ENCODE results near the gene VTN.

The VTN gene

DNA sequence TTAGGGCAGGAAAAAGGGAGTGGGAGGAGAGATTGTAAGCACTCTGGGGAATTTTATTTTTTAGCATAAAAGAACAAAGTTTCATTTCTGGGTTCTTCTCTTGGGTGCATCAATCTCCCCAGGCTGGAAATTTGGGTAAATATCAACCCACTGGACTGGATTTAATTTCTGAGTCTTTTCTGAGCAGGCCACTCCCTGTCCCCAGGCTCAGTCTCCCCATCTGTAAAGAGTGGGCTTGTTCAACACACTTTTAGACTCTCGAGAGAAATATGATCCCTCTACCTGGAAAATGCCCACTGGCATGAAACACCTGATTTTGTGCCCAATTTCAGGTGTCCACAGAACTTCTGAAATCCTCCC, 617 bp upstream of the VTN start:
- Histone ChIP-seq H3K4me2 (ENCODE audit: insufficient read depth, low read length) (no peak overlapping the region), H3K27ac (ENCODE audit: low read length) (no peak overlapping the region), H3K27me3 (ENCODE audit: insufficient read depth, low read length, poor library complexity) (no peaks in the 10 kb centered on the region), H4K20me1 (ENCODE audit: insufficient read depth, low read length) (peaks cover 11% of the 10 kb centered on the region), H3K4me3 (ENCODE audit: low read depth in 1 of 2, low read length in 2 of 2) (no peak overlapping the region), H3K36me3 (ENCODE audit: insufficient read depth, low read length) (no peaks in the 10 kb centered on the region), H3K9me3 (ENCODE audit: insufficient read depth, low read length, severe bottlenecking) (no peaks in the 10 kb centered on the region), H3K4me1 (ENCODE audit: insufficient read depth, low read length) (peaks cover 4% of the 10 kb centered on the region; the same call in 1 of the 2 replicates), H2AFZ (ENCODE audit: low read depth, low read length) (no peak overlapping the region), H3K9ac (ENCODE audit: low read depth, low read length) (no peak overlapping the region), H3K79me2 (ENCODE audit: insufficient read depth, low read length) (no peaks in the 10 kb centered on the region)
- TF ChIP-seq, protein P1, sequence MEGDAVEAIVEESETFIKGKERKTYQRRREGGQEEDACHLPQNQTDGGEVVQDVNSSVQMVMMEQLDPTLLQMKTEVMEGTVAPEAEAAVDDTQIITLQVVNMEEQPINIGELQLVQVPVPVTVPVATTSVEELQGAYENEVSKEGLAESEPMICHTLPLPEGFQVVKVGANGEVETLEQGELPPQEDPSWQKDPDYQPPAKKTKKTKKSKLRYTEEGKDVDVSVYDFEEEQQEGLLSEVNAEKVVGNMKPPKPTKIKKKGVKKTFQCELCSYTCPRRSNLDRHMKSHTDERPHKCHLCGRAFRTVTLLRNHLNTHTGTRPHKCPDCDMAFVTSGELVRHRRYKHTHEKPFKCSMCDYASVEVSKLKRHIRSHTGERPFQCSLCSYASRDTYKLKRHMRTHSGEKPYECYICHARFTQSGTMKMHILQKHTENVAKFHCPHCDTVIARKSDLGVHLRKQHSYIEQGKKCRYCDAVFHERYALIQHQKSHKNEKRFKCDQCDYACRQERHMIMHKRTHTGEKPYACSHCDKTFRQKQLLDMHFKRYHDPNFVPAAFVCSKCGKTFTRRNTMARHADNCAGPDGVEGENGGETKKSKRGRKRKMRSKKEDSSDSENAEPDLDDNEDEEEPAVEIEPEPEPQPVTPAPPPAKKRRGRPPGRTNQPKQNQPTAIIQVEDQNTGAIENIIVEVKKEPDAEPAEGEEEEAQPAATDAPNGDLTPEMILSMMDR (IDR thresholded peaks at IDR 0.05; ENCODE audit: borderline replicate concordance, extremely low read depth, low read length, poor library complexity, severe bottlenecking): no peak
- TF ChIP-seq EZH2 (IDR thresholded peaks at IDR 0.05; ENCODE audit: borderline replicate concordance, low read depth, low read length, severe bottlenecking): no peak
- ATAC-seq (ENCODE audit: insufficient read depth, low read depth) (no peak), DNase-seq (no peak)

DNA sequence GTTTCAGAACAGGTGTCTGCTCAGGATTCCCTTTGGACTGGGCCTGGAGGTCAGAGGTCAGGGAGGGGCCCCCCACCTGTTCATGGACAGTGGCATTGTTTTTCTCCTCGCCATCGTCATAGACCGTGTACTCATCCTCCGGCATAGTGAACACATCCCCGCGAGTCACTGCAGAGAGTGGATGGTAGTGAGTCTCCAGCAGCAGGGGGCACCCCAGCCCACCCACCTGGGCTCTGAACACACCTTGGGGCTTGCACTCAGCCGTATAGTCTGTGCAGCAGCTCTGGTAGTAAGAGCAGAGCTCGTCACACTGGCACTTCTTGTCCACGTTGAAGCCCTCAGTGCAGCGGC, 448 bp downstream of the VTN start:
- Histone ChIP-seq H3K9me3 (ENCODE audit: insufficient read depth, low read length, severe bottlenecking) (no peaks in the 10 kb centered on the region), H3K27ac (ENCODE audit: low read length) (no peak overlapping the region), H2AFZ (ENCODE audit: low read depth, low read length) (no peak overlapping the region), H3K4me1 (ENCODE audit: insufficient read depth, low read length) (peaks cover 4% of the 10 kb centered on the region; the same call in 1 of the 2 replicates), H4K20me1 (ENCODE audit: insufficient read depth, low read length) (peaks cover 16% of the 10 kb centered on the region), H3K9ac (ENCODE audit: low read depth, low read length) (no peak overlapping the region), H3K4me3 (ENCODE audit: low read depth in 1 of 2, low read length in 2 of 2) (no peak overlapping the region), H3K79me2 (ENCODE audit: insufficient read depth, low read length) (no peaks in the 10 kb centered on the region), H3K27me3 (ENCODE audit: insufficient read depth, low read length, poor library complexity) (no peaks in the 10 kb centered on the region), H3K36me3 (ENCODE audit: insufficient read depth, low read length) (peaks cover under 1% of the 10 kb centered on the region; the same call in 1 of the 2 replicates), H3K4me2 (ENCODE audit: insufficient read depth, low read length) (no peak overlapping the region)
- TF ChIP-seq, protein P1 (IDR thresholded peaks at IDR 0.05; ENCODE audit: borderline replicate concordance, extremely low read depth, low read length, poor library complexity, severe bottlenecking): peak; percentile 14
- no peak for TF ChIP-seq EZH2 (IDR thresholded peaks at IDR 0.05; ENCODE audit: borderline replicate concordance, low read depth, low read length, severe bottlenecking)
- ATAC-seq (ENCODE audit: insufficient read depth, low read depth) (no peak), DNase-seq (no peak)

DNA sequence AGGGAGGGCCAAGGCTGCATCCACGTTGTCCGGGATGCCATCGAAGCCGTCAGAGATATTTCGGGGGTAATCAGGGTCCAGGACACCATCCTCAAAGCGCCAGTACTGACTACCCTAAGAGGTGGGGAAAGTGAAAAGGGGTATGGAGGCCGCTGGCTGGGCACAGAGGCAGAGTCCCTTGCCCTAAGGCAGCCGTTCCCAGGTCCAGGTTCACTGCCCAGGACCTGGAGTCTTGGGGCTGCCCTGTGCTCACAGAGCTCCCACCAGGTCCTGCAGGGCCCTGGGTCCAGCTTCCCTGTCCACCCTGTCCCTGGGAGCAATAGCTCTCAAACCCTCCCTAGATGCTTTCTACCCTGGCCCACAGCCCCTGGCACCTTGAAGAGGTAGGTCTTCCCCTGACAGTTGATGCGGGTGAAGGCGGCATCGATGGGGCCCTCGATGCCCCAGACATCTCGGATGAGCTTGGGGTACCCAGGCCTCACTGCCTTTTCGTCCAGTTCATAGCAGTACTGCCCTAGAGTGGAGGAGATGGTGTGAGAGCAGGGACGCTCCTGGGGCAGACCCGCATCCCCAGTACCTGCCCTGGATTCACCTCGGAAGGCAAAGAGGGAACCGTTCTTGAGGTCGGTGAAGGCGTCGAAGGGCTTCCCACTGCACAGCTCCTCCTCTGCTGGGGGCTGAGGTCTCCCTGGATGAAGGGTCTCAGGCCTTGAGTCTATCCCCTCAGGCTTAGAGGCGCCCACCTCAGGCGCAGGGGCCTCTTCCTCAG, 1.0 kb downstream of the VTN start:
- DNase-seq (no peak), ATAC-seq (ENCODE audit: insufficient read depth, low read depth) (no peak)
- Histone ChIP-seq H3K4me2 (ENCODE audit: insufficient read depth, low read length) (no peak overlapping the region), H3K9me3 (ENCODE audit: insufficient read depth, low read length, severe bottlenecking) (no peaks in the 10 kb centered on the region), H3K9ac (ENCODE audit: low read depth, low read length) (no peak overlapping the region), H3K4me1 (ENCODE audit: insufficient read depth, low read length) (peaks cover 4% of the 10 kb centered on the region; the same call in 1 of the 2 replicates), H2AFZ (ENCODE audit: low read depth, low read length) (no peak overlapping the region), H4K20me1 (ENCODE audit: insufficient read depth, low read length) (peaks cover 14% of the 10 kb centered on the region), H3K27me3 (ENCODE audit: insufficient read depth, low read length, poor library complexity) (no peaks in the 10 kb centered on the region), H3K36me3 (ENCODE audit: insufficient read depth, low read length) (peaks cover 3% of the 10 kb centered on the region), H3K4me3 (ENCODE audit: low read depth in 1 of 2, low read length in 2 of 2) (no peak overlapping the region), H3K27ac (ENCODE audit: low read length) (no peak overlapping the region), H3K79me2 (ENCODE audit: insufficient read depth, low read length) (no peaks in the 10 kb centered on the region)
- TF ChIP-seq, protein P1 (IDR thresholded peaks at IDR 0.05; ENCODE audit: borderline replicate concordance, extremely low read depth, low read length, poor library complexity, severe bottlenecking): no peak
- no peak for TF ChIP-seq EZH2 (IDR thresholded peaks at IDR 0.05; ENCODE audit: borderline replicate concordance, low read depth, low read length, severe bottlenecking)

Measured in DND-41 (cell line).